GM21360 (cell line): ENCODE results near the gene ZNF677.
"Not testable (repeated sequence)": the region's sequence is repeated elsewhere in the genome, so short reads cannot be mapped to it uniquely, and the experiment has no call there.

Source experiments
- ATAC-seq: cut with Tn5 transposase; IDR thresholded peaks from one replicate; pipeline ENCODE4 v1.9.1; 2021; ENCODE audit warnings: mild to moderate bottlenecking, moderate library complexity; ENCODE audit not compliant: unreplicated experiment

ZNF677 gene

DNA sequence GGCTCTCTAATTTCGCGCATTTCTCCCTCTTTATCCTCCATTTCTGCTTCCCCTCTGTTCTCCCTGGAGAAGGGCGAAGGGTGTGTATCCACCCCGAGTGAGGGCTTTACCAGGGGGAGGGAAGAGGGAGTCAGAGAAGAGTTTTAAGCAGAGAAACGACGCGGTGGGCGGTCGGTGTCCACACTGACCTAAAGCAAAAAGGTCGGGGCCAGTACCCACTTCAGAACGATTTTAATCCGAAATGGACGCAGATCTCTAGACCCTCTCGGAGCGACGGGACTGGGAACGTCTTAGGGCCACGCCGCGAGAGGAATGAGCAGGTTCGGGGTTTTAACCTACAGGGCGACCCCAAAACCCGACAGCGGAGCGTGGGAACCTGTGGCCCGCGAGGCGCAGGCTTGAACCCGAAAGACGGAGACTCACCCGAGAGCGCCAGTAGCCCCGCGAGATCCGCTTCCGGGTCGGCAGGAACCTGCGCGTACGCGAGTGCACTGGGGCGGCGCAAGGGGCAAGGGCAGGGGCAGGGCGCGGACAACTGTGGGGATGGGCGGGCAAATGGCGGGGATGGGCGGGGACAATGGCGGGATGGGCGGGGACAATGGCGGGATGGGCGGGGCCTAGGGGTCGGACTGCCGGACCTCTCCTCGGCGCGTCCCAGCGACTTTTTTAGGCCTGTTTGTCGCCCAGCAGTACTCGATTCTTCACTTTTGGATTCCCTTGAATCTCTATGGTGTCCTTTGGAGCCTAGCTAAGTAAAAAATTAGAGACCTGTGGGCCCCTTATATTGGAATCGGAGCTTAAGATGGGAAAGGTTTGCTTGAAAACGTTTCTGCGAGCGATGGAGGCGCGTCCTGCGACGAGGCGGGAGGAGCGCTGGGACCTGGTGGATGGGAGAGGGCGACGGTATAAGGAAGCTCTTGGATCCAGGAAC, at the start of gene ZNF677:
Gene ZNF677, minus strand, starts transcription at position 463 of the 931 bp plus-strand sequence. CDS start 3,323 bp downstream, outside the sequence.
- ATAC-seq: no peak

- ATAC-seq: not testable (repeated sequence)
Measured at GRCh38 chr19:53301341-53301740, 46.7 kb upstream of the ZNF677 start.

GRCh38 chr19:53294786-53295441, 40.2 kb upstream of the ZNF677 start:
- no peak for ATAC-seq

- ATAC-seq: no peak
Measured at GRCh38 chr19:53290758-53291549, 36.3 kb upstream of the ZNF677 start.

DNA sequence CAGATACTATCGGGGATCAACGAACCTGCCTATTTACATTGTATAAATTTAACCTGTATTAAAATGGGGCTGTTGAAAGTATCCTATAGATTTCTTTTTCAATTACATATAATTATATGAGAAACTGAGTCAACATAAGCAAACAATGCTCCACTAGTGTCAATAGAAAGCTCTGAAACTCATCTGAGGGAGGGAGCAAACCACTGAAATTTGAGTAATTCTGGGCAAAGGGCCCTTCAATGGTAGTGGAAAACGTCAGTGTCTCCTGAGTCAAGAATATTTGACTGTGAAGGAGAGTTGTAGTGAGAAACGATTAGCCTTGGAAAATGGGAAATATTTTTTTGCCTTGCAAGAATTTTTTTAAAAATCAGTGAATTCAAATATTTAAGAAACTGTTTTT, 30.4 kb upstream of the ZNF677 start:
- no peak for ATAC-seq

- ATAC-seq: not testable (repeated sequence)
Measured at GRCh38 chr19:53281947-53282346, 27.3 kb upstream of the ZNF677 start.

- ATAC-seq: no peak
Measured at GRCh38 chr19:53275480-53275879, 20.8 kb upstream of the ZNF677 start.

GRCh38 chr19:53272044-53272443, 17.4 kb upstream of the ZNF677 start:
- ATAC-seq: no peak

DNA sequence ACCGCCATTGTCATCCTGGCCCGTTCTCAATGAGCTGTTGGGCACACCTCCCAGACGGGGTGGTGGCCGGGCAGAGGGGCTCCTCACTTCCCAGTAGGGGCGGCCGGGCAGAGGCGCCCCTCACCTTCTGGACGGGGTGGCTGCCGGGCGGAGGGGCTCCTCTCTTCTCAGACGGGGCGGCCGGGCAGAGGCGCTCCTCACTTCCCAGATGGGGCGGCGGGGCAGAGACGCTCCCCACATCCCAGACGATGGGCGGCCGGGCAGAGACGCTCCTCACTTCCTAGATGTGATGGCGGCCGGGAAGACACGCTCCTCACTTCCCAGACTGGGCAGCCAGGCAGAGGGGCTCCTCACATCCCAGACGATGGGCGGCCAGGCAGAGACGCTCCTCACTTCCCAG, 15.2 kb upstream of the ZNF677 start:
- not testable (repeated sequence) for ATAC-seq

DNA sequence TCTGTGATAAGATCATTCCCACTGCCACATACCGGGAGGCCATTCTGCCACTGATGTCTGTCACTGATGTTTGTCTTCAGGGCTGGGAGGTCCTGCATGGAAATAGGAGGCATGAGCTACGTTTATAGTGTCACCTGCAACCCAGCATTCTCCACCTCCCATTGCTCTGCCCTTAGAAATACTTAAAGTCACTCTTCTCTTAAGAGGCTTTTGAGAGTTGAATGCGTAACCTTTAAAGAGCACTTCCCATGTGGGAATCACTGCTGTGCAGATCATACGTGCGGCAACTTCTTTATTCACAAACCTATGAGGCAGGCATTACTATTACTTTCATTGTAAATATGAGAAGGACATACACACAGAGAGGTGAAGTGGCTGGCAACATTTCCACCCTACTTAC, 12.9 kb upstream of the ZNF677 start, which contains the start of gene VN1R4:
Gene VN1R4, minus strand, starts transcription at position 101 of the 400 bp plus-strand sequence. Its CDS starts 58 bp downstream, at position 43.
- ATAC-seq: not testable (repeated sequence)

DNA sequence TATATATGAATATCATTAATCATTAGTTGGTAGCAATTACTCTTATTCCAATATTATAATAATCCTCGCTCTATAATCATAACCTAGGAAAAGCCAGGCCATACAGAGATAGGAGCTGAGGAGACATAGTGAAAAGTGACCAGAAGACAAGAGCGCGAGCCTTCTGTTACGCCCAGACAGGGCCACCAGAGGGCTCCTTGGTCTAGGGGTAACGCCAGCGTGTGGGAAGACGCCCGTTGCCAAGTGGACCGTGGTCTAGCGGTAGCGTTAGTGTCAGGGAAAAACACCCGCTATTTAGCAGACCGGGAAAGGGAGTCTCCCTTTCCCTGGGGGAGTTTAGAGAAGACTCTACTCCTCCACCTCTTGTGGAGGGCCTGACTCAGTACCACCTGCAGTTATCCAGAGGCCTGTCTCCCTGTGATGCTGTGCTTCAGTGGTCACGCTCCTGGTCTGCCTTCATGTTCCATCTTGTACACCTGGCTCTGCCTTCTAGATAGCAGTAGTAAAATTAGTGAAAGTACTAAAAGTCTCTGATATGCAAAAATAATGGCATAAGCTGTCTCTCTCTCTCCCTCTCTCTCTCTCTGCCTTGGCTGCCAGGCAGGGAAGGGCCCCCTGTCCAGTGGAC, 3.2 kb upstream of the ZNF677 start, which contains the start of gene VN1R2:
Gene VN1R2, plus strand, starts transcription at position 578 of the 628 bp plus-strand sequence. CDS start 84 bp downstream, outside the sequence.
- ATAC-seq: not testable (repeated sequence)

GRCh38 chr19:53246498-53246897, 8.2 kb downstream of the ZNF677 start:
- no peak for ATAC-seq

DNA sequence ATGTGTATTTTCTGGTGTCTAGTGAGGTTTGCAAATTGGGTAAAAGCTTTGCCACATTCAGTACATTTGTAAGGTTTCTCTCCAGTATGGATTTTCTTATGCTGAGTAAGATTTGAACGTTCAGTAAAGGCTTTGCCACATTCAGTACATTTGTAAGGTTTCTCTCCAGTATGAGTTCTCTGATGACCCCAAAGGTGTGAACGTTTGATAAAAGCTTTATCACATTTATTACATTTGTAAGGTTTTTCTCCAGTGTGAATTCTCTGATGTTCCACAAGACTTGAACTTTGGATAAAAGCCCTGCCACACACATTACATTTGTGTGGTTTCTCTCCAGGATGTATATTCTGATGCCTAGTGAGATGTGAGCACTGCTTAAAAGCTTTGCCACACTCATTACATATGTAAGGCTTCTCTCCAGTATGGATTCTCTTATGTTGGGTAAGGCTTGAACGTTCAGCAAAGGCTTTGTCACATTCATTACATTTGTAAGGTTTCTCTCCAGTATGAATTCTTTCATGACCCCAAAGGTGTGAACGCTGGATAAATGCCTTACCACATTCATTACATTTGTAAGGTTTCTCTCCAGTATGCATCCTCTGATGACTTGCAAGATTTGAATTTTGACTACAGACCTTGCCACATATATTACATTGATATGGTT, 17.4 kb downstream of the ZNF677 start:
- no peak for ATAC-seq

DNA sequence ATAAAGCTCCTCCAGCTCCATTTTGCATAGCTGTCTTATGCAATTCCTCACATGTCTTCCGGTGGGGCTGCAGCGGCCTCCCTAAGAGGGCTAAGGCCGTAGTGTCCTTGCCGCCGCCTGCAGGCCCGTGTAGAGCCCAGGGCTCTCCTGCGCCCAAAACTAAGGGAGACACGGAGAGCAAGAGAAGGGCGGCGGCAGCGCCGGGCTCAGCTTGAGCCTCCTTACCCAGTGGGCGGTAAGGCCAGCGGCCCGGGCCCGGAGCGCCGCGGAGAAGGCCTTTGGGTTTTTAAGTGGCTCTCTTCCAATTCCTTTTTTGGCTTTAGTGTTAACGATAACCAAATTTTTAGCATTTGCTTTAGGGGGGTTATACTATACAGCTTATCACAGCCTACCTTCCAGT, 30.1 kb downstream of the ZNF677 start:
- no peak for ATAC-seq

DNA sequence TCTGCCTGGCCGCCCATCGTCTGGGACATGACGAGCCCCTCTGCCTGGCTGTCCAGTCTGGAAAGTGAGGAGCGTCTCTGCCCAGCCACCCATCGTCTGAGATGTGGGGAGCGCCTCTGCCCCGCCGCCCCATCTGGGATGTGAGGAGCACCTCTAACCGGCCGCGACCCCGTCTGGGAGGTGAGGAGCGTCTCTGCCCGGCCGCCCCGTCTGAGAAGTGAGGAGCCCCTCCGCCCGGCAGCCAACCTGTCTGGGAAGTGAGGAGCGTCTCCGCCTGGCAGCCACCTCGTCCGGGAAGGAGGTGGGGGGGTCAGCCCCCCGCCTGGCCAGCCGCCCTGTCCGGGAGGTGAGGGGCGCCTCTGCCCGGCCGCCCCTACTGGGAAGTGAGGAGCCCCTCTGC, 32.0 kb downstream of the ZNF677 start:
- not testable (repeated sequence) for ATAC-seq

DNA sequence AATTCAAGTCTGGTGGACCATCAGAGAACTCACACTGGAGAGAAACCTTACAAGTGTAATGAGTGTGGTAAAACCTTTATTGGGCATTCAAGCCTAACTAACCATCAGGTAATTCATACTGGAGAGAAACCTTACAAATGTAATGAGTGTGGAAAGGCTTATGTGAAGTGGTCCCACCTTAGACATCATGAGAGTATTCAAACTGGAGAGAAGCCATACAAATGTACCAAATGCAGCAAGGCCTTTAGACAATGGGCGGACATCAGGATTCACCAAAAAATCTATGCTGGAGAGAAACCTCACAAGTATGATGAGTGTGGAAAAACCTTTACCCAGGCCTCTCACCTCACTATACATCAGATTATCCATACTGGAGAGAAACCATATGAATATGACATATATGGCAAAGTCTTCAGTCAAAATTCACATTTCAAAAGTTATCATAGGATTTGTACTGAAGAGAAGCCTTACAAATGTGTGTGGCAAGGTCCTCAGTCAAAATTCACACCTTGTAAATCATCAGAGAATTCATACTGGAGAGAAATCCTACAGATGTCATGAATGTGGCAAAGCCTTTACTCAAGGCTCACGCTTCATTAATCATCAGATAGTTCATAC, 41.9 kb downstream of the ZNF677 start:
- ATAC-seq: no peak

DNA sequence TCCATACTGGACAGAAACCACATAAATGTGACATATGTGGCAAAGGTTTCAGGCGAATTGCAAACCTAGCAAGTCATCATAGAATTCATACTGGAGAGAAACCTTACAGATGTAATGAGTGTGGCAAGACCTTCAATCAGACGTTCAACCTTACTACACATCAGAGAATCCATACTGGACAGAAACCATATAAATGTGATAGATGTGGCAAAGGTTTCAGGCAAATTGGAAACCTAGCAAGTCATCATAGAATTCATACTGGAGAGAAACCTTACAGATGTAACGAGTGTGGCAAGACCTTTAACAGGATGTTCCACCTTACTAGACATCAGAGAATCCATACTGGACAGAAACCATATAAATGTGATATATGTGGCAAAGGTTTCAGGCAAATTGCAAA, 43.1 kb downstream of the ZNF677 start:
- not testable (repeated sequence) for ATAC-seq

DNA sequence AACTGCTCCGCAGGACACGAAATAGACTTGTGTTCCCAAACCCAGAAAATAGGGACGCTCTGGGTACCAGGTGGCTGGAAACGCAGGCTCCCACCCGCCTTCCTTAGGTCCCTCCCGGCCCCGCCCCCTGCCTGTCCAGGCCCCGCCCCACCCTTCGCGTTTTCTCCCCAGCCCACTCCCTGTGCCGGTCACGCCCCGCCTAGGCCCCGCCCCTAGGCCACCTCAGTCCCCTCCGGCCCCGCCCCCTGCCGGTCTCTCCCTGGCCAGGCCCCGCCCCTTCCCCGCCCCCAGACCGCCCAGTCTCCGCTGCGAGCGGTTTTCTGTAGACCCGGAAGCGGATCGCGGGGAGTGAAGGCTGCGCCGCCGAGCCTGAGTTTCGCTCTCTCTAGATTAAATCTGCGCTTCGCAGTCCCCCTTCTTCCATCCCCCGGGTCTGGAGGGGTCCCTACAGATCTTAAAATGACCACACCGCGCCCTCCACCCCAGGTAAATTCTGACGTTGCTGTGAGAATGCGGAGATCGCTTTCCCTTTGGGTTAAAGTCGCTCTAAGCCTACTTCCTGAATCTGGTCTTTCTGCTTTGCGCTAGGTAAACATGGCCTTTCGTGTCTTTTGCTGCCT, 57.8 kb downstream of the ZNF677 start:
- ATAC-seq: peak; percentile 65
